ENCODE data around the gene CACHD1. TPM values are rescaled to one million over a fixed set of nuclear protein-coding genes. Genes with fewer than 3 reads are reported as not detected.

Gene CACHD1
- polyA plus RNA-seq, 1 donor from 2014 or later = 12.7 TPM

DNA sequence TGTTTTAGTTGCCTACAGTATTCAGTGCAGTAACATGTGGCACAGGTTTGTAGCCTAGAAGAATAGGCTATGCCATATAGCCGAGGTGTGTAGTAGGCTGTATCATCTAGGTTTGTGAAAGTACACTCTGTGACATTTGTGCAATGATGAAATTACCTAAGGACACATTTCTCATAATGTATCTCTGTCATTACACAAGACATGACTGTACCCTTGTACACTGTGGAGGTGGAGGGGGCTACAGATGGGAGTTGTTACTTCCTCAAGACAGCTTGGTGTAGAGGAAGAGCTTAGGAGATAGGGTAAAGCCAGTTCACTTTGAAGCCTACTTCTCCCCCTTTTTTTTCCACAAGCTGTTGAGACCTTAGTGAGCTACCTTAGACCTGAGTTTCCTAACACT, 215.3 kb downstream of the CACHD1 start:
- H3K27ac ChIP-seq (ENCODE audit: low read length) = no peak overlapping the region
- H3K9ac ChIP-seq (ENCODE audit: low read length) = no peak overlapping the region
- H3K9me2 ChIP-seq (ENCODE audit: insufficient read depth, low read length) = no peaks in the 10 kb centered on the region
- peaks cover 5% of the 10 kb centered on the region for H3K36me3 ChIP-seq (ENCODE audit: insufficient read depth, low read length)
- no peaks in the 10 kb centered on the region for H3K79me2 ChIP-seq (replicated peaks; ENCODE audit: insufficient read depth, low read length)
- H3K27me3 ChIP-seq (ENCODE audit: insufficient read depth, low read depth, low read length) = no peaks in the 10 kb centered on the region
- no peak for TF ChIP-seq TAF1 (IDR thresholded peaks at IDR 0.05; ENCODE audit: low read depth)
- no peak for TF ChIP-seq EZH2 (IDR thresholded peaks at IDR 0.05; ENCODE audit: borderline replicate concordance, insufficient read depth, low read length, poor library complexity, severe bottlenecking)
- no peak for TF ChIP-seq EP300 (conservative IDR thresholded peaks at IDR 0.05; ENCODE audit: poor library complexity, severe bottlenecking)
- TF ChIP-seq MXI1 (conservative IDR thresholded peaks at IDR 0.05; ENCODE audit: poor library complexity, severe bottlenecking) = no peak
- TF ChIP-seq, protein P1, sequence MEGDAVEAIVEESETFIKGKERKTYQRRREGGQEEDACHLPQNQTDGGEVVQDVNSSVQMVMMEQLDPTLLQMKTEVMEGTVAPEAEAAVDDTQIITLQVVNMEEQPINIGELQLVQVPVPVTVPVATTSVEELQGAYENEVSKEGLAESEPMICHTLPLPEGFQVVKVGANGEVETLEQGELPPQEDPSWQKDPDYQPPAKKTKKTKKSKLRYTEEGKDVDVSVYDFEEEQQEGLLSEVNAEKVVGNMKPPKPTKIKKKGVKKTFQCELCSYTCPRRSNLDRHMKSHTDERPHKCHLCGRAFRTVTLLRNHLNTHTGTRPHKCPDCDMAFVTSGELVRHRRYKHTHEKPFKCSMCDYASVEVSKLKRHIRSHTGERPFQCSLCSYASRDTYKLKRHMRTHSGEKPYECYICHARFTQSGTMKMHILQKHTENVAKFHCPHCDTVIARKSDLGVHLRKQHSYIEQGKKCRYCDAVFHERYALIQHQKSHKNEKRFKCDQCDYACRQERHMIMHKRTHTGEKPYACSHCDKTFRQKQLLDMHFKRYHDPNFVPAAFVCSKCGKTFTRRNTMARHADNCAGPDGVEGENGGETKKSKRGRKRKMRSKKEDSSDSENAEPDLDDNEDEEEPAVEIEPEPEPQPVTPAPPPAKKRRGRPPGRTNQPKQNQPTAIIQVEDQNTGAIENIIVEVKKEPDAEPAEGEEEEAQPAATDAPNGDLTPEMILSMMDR (IDR thresholded peaks at IDR 0.05; ENCODE audit: poor library complexity, severe bottlenecking) = no peak
- TF ChIP-seq, protein P2, sequence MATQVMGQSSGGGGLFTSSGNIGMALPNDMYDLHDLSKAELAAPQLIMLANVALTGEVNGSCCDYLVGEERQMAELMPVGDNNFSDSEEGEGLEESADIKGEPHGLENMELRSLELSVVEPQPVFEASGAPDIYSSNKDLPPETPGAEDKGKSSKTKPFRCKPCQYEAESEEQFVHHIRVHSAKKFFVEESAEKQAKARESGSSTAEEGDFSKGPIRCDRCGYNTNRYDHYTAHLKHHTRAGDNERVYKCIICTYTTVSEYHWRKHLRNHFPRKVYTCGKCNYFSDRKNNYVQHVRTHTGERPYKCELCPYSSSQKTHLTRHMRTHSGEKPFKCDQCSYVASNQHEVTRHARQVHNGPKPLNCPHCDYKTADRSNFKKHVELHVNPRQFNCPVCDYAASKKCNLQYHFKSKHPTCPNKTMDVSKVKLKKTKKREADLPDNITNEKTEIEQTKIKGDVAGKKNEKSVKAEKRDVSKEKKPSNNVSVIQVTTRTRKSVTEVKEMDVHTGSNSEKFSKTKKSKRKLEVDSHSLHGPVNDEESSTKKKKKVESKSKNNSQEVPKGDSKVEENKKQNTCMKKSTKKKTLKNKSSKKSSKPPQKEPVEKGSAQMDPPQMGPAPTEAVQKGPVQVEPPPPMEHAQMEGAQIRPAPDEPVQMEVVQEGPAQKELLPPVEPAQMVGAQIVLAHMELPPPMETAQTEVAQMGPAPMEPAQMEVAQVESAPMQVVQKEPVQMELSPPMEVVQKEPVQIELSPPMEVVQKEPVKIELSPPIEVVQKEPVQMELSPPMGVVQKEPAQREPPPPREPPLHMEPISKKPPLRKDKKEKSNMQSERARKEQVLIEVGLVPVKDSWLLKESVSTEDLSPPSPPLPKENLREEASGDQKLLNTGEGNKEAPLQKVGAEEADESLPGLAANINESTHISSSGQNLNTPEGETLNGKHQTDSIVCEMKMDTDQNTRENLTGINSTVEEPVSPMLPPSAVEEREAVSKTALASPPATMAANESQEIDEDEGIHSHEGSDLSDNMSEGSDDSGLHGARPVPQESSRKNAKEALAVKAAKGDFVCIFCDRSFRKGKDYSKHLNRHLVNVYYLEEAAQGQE (IDR thresholded peaks at IDR 0.05; ENCODE audit: borderline replicate concordance) = no peak
- TF ChIP-seq POLR2AphosphoS5 (IDR thresholded peaks at IDR 0.05) = no peak
- no peaks in the 10 kb centered on the region for H4K20me1 ChIP-seq (ENCODE audit: insufficient read depth)
- H3K9me3 ChIP-seq (ENCODE audit: low read length) = no peaks in the 10 kb centered on the region
- no peak overlapping the region for H3K4me2 ChIP-seq (ENCODE audit: low read length)
- no peak overlapping the region for H3K4me3 ChIP-seq (ENCODE audit: low read length)
- no peak overlapping the region for H2AFZ ChIP-seq (ENCODE audit: low read depth, low read length)
- no peaks in the 10 kb centered on the region for H3F3A ChIP-seq (ENCODE audit: insufficient read depth, low read length, poor library complexity, severe bottlenecking)

DNA sequence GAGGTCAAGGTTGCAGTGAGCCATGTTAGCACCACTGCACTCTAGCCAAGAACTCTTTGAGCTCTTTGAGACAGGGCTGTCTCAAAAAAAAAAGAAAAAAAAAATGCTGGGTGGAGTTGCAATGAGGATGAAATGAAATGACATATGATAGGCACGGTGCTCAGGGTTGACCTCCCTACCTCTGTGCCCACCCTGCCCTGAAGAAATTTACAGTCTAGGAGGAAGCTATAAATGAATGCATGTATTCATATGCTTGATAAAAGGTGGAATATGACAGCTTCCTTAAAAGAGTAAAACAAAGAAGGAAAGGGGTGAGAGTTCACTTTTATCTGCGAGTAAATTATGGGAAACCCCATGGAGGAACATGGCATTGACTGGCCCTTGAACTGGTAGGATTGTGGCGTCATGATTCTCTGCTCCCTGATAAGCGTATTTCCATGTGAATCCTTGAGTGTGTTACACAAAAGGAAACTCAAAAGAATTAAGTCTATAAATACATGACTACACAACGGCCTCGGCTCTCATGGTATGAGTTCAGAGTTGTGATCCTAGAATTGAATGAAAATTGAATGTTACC, 215.9 kb downstream of the CACHD1 start:
- Histone ChIP-seq H3K4me2 (ENCODE audit: low read length) (no peak overlapping the region), H3K9ac (ENCODE audit: low read length) (no peak overlapping the region), H3K9me3 (ENCODE audit: low read length) (no peaks in the 10 kb centered on the region), H3K36me3 (ENCODE audit: insufficient read depth, low read length) (peaks cover 5% of the 10 kb centered on the region), H3K27me3 (ENCODE audit: insufficient read depth, low read depth, low read length) (no peaks in the 10 kb centered on the region), H3K4me3 (ENCODE audit: low read length) (no peak overlapping the region), H3K9me2 (ENCODE audit: insufficient read depth, low read length) (no peaks in the 10 kb centered on the region), H3K79me2 (replicated peaks; ENCODE audit: insufficient read depth, low read length) (no peaks in the 10 kb centered on the region), H2AFZ (ENCODE audit: low read depth, low read length) (no peak overlapping the region), H3K27ac (ENCODE audit: low read length) (no peak overlapping the region), H3F3A (ENCODE audit: insufficient read depth, low read length, poor library complexity, severe bottlenecking) (no peaks in the 10 kb centered on the region), H4K20me1 (ENCODE audit: insufficient read depth) (no peaks in the 10 kb centered on the region)
- TF ChIP-seq RAD21 (conservative IDR thresholded peaks at IDR 0.05) (no peak), EP300 (conservative IDR thresholded peaks at IDR 0.05; ENCODE audit: poor library complexity, severe bottlenecking) (no peak), SMC3 (conservative IDR thresholded peaks at IDR 0.05; ENCODE audit: poor library complexity) (no peak), POLR2AphosphoS5 (IDR thresholded peaks at IDR 0.05) (no peak), MXI1 (conservative IDR thresholded peaks at IDR 0.05; ENCODE audit: poor library complexity, severe bottlenecking) (no peak)
- TF ChIP-seq, protein P1 (IDR thresholded peaks at IDR 0.05; ENCODE audit: poor library complexity, severe bottlenecking) = no peak
- TF ChIP-seq, protein P2 (IDR thresholded peaks at IDR 0.05; ENCODE audit: borderline replicate concordance) = no peak

Measured in neural cell (in vitro differentiated cells).